ENCODE measurements around the gene MN1. TPM values are rescaled to one million over a fixed set of nuclear protein-coding genes. Genes with fewer than 3 reads are reported as not detected.
A peak's percentile ranks its signal among the peaks of the same experiment; 100 is the strongest.

Gene MN1
- total RNA-seq, 1 donor from 2014 or later, result 0.09 TPM

GRCh38 chr22:27801202-27801615 lies 347 bp downstream of the MN1 start:
- Mint-ChIP-seq H3K4me1 (ENCODE audit: low read depth) (peaks cover 13% of the 10 kb centered on the region), H3K4me3 (ENCODE audit: low read depth) (peak overlapping the region; percentile 65), H3K9me3 (no peaks in the 10 kb centered on the region), H3K27ac (no peak overlapping the region), H3K27me3 (ENCODE audit: low read depth) (peaks cover 32% of the 10 kb centered on the region), H3K36me3 (ENCODE audit: low read depth) (no peaks in the 10 kb centered on the region)
- DNase-seq (ENCODE audit: low spot score), result no peak
- intact Hi-C loops (cut with micrococcal nuclease), result no loop called here

DNA sequence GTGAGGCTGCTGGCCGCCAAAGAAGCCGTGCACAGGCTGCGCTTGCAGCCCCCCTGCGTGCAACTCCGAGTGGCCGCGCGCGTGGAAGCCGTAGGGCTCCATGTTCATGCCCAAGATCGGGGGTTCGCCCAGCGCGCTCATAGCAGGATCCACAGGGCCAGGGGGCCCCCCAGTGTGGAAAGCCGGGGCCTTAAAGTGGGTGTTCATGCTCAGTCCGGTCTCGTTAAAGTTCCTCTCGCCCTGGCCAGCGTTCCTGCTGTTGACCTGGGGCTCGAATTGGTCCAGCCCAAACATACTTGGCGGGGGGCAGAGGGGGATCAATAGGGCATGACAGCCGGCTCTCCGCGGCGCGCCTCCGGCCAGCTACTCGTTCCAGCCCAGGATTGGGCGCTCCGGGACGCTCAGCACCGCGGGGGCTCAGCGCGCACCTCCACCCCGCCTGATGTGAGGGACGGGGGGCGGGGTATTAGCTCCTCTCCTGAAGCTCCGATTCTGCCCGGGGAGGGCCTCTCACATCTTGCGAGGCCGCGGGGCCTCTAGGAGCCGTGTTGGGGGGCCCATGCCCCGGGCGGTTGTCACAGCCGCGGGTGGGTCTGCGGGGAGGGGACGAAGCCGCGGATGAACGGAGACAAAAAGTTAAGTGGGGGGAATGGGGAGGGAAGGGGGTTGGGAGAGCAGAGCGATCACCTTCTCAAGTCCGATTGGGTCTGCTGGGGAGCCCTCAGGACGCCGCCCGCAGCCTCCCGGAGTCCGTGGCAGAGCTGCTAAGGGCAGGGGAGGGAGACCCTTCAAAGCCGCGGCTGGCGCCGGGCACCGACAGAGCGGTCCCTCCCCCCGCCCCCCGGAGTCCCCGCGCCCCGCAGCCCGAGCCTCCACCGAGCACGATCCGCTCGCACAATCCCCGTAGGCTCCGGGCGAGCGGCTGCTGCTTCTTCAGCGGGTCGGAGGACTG lies 1.0 kb downstream of the MN1 start:
- no peak for DNase-seq (ENCODE audit: low spot score)
- Mint-ChIP-seq H3K27me3 (ENCODE audit: low read depth) (peaks cover 29% of the 10 kb centered on the region), H3K36me3 (ENCODE audit: low read depth) (no peaks in the 10 kb centered on the region), H3K27ac (no peak overlapping the region), H3K4me1 (ENCODE audit: low read depth) (peaks cover 9% of the 10 kb centered on the region), H3K9me3 (no peaks in the 10 kb centered on the region), H3K4me3 (ENCODE audit: low read depth) (no peak overlapping the region)
- intact Hi-C loops (cut with micrococcal nuclease), result no loop called here

- intact Hi-C loops (cut with micrococcal nuclease), result no loop called here
- no peak for DNase-seq (ENCODE audit: low spot score)
- Mint-ChIP-seq H3K4me1 (ENCODE audit: low read depth) (peaks cover 9% of the 10 kb centered on the region), H3K36me3 (ENCODE audit: low read depth) (no peaks in the 10 kb centered on the region), H3K27me3 (ENCODE audit: low read depth) (peaks cover 23% of the 10 kb centered on the region), H3K9me3 (no peaks in the 10 kb centered on the region), H3K4me3 (ENCODE audit: low read depth) (no peak overlapping the region), H3K27ac (no peak overlapping the region)
Observed at GRCh38 chr22:27799827-27800249, 1.7 kb downstream of the MN1 start.

GRCh38 chr22:27799015-27799826 lies 2.3 kb downstream of the MN1 start:
- peak overlapping the region; percentile 17 for H3K4me3 Mint-ChIP-seq (ENCODE audit: low read depth)
- peaks cover 7% of the 10 kb centered on the region for H3K4me1 Mint-ChIP-seq (ENCODE audit: low read depth)
- intact Hi-C loops (cut with micrococcal nuclease), result no loop called here
- no peak overlapping the region for H3K27ac Mint-ChIP-seq
- H3K9me3 Mint-ChIP-seq, result no peaks in the 10 kb centered on the region
- peaks cover 19% of the 10 kb centered on the region for H3K27me3 Mint-ChIP-seq (ENCODE audit: low read depth)
- DNase-seq (ENCODE audit: low spot score), result no peak
- no peaks in the 10 kb centered on the region for H3K36me3 Mint-ChIP-seq (ENCODE audit: low read depth)

DNA sequence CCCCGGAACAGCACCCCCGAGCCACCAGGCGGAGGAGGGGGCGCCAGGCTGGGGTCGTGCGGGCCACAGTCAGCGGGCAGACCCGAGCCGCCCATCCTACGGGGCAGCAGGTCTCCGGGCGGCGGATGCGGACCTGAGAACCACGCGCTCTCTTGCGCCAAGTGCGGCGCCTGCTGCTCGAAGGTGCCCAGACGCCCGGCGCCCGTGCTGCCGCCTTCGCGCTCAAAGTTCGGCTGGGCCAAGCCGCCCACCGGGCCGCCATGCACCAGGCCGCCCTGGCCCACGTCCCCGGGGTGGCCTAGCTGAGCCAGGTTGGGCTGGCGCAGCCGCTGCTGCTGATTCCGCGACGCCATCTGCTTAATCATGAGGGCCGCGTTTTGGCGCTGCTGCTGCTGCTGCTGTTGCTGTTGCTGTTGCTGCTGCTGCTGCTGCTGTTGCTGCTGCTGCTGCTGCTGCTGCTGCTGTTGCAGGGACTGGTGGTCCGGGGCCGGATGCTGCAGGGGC lies 3.0 kb downstream of the MN1 start:
- no peak for DNase-seq (ENCODE audit: low spot score)
- intact Hi-C loops (cut with micrococcal nuclease), result no loop called here
- Mint-ChIP-seq H3K9me3 (no peaks in the 10 kb centered on the region), H3K4me3 (ENCODE audit: low read depth) (peak overlapping the region; percentile 17), H3K27me3 (ENCODE audit: low read depth) (peaks cover 15% of the 10 kb centered on the region), H3K27ac (no peak overlapping the region), H3K4me1 (ENCODE audit: low read depth) (peaks cover 7% of the 10 kb centered on the region), H3K36me3 (ENCODE audit: low read depth) (no peaks in the 10 kb centered on the region)

DNA sequence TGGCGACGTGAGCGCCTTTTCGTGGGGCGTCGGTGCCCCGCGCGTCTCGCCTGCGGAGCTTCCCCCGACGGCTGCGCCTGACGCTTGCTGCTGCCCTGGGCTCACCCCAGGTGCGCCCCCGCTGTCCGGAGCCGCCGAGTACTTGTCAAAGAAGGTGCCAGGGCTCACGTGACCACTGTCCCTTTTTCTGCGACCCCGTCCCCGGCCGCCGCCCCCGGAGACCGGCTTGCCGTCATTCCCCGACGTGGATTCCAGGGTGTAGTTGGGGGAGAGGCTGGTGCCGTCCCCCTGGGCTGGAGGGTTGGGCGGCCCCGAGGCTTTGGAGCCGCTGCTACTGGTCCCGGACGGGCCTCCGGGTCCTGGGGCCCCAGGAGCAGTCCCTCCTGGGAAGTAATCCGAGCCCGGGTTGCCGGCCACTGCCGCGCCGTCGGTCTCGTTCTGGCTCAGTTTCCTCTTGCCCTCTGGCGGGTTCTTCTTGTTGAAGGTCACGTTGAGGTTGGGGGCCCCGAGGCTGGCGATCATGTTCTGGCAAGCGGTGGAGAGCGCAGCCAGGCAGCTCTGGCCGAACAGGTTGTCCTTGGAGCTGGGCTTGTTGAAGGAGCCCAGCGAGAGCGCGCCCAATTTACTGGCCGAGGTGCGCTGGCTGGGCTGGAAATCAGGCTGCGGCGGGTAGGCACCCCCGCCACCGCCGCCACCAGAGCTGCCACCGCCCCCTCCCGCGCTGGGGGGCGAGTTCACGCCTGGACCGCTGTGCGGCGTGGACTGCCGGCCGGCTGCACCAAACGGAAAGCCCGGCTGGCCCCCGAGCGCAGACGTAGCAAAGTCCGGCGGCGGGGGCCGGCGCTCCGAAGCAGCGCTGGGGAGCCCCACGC lies 3.8 kb downstream of the MN1 start:
- no peaks in the 10 kb centered on the region for H3K9me3 Mint-ChIP-seq
- H3K4me3 Mint-ChIP-seq (ENCODE audit: low read depth), result no peak overlapping the region
- H3K4me1 Mint-ChIP-seq (ENCODE audit: low read depth), result peaks cover 7% of the 10 kb centered on the region
- intact Hi-C loops (cut with micrococcal nuclease), result no loop called here
- peaks cover 10% of the 10 kb centered on the region for H3K27me3 Mint-ChIP-seq (ENCODE audit: low read depth)
- no peak overlapping the region for H3K27ac Mint-ChIP-seq
- DNase-seq (ENCODE audit: low spot score), result no peak
- H3K36me3 Mint-ChIP-seq (ENCODE audit: low read depth), result no peaks in the 10 kb centered on the region

DNA sequence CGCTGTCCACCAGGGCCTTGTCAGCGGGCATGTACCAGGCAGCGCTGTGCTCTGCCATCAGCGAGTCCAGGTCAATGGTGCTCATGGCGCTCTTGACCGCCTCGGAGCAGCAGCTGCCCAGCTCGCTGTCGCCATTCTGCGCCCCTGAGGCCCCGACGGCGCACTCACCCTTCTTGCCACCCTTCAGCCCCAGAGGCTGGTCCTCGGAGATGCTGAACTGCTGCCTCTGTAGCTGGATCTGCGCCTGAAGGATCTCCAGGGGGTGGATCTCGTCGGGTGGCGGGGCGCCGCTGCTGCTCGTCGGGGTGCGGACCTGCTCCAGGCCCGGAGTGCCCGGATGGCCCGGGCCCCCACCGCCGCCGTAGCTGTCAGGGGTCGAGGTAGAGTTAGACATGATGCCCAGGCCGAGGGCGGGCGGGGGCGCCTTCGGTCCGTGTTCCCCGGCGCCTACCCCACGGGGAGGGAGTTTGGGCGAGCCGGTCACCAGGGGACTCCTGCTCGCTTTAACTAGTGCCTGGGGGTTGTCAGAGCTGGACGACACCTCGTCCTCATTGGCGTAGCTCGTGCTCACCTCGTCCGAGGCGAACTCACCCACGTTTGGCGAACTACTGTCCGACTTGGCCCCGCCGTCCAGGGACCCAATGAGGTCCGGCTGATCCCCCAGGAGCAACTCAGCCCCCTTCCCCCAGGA lies 4.6 kb downstream of the MN1 start:
- no peak overlapping the region for H3K27ac Mint-ChIP-seq
- no peaks in the 10 kb centered on the region for H3K36me3 Mint-ChIP-seq (ENCODE audit: low read depth)
- H3K4me3 Mint-ChIP-seq (ENCODE audit: low read depth), result no peak overlapping the region
- intact Hi-C loops (cut with micrococcal nuclease), result no loop called here
- no peak for DNase-seq (ENCODE audit: low spot score)
- no peaks in the 10 kb centered on the region for H3K4me1 Mint-ChIP-seq (ENCODE audit: low read depth)
- no peaks in the 10 kb centered on the region for H3K9me3 Mint-ChIP-seq
- peaks cover 2% of the 10 kb centered on the region for H3K27me3 Mint-ChIP-seq (ENCODE audit: low read depth)

DNA sequence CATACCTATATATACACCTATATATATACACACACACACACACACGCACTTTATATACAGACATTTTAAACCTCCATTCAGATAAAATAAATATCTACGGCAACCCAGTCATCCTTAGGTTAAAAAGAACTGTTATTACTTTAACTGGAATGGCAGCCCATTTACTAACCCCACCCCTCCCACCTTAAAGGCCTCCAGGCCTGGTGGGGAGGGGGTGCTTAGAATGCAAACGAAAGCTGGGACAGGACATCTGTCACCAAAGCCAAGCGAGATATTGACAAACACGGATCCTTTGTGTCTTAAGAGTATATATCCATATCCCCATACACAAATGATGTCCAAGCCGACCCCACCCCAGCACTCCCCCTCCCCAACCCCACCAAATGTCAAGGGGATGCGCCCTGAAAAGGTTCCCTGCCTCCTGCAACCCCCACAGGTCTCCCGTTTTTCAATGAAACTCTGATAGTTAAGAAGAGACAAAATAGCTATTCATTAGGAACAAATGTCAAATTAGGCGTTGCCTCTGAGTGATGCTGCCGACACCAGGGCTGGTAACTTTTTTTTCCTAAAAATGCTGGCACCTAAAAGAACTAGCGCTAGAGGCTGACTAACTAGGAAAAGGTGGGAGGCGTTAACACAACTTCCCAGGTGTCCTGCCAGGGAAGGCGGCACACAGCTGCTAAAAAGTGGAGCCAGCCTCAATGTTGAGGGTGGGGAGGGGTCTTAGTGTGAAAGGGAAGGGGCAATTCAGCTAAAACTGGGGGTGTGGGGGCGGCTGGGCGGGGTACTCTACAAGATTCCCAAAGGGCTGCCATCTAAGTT lies 5.6 kb downstream of the MN1 start:
- intact Hi-C loops (cut with micrococcal nuclease), result no loop called here
- Mint-ChIP-seq H3K36me3 (ENCODE audit: low read depth) (no peaks in the 10 kb centered on the region), H3K27ac (no peak overlapping the region), H3K27me3 (ENCODE audit: low read depth) (peaks cover 2% of the 10 kb centered on the region), H3K4me3 (ENCODE audit: low read depth) (no peak overlapping the region), H3K9me3 (no peaks in the 10 kb centered on the region), H3K4me1 (ENCODE audit: low read depth) (no peaks in the 10 kb centered on the region)
- DNase-seq (ENCODE audit: low spot score), result no peak

- Mint-ChIP-seq H3K4me1 (ENCODE audit: low read depth) (no peaks in the 10 kb centered on the region), H3K4me3 (ENCODE audit: low read depth) (no peak overlapping the region), H3K27ac (no peak overlapping the region), H3K9me3 (no peaks in the 10 kb centered on the region), H3K36me3 (ENCODE audit: low read depth) (no peaks in the 10 kb centered on the region), H3K27me3 (ENCODE audit: low read depth) (peaks cover 2% of the 10 kb centered on the region)
- no peak for DNase-seq (ENCODE audit: low spot score)
- intact Hi-C loops (cut with micrococcal nuclease), result no loop called here
Observed at GRCh38 chr22:27795053-27795452, 6.5 kb downstream of the MN1 start.

GRCh38 chr22:27794226-27794625 lies 7.3 kb downstream of the MN1 start:
- Mint-ChIP-seq H3K9me3 (no peaks in the 10 kb centered on the region), H3K4me3 (ENCODE audit: low read depth) (no peak overlapping the region), H3K36me3 (ENCODE audit: low read depth) (no peaks in the 10 kb centered on the region), H3K27ac (no peak overlapping the region), H3K4me1 (ENCODE audit: low read depth) (no peaks in the 10 kb centered on the region), H3K27me3 (ENCODE audit: low read depth) (peaks cover 2% of the 10 kb centered on the region)
- DNase-seq (ENCODE audit: low spot score), result no peak
- intact Hi-C loops (cut with micrococcal nuclease), result no loop called here

DNA sequence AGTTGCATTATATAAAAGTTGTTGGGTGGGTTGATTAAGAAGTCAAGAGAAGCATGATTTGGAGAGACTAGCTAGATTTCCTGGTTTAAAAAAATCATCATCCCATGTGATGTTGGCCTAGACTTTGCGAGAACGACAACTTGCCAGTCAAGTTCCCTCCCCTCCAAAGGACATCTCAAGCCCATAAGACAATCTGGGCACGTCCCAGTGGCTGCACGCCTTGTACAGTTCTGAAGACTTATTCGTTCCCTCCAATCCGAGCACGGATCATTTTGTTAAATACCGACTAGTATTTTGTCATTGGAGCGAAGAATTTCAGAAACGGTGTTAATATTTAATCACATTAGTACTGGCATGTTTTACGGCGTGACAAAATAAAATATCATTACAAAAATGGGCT lies 8.0 kb downstream of the MN1 start:
- H3K4me1 Mint-ChIP-seq (ENCODE audit: low read depth), result no peaks in the 10 kb centered on the region

More for the DNA sequence above, 8.0 kb downstream of the MN1 start:
- no peak for DNase-seq (ENCODE audit: low spot score)
- Mint-ChIP-seq H3K36me3 (ENCODE audit: low read depth) (no peaks in the 10 kb centered on the region), H3K4me3 (ENCODE audit: low read depth) (no peak overlapping the region), H3K9me3 (no peaks in the 10 kb centered on the region), H3K27me3 (ENCODE audit: low read depth) (no peaks in the 10 kb centered on the region), H3K27ac (no peak overlapping the region)
- intact Hi-C loops (cut with micrococcal nuclease), result no loop called here
